PC-3 (cell line): ENCODE results near the gene COL21A1.

Experiments
- EZH2 ChIP-seq: fragments of 300-600 bp; sonication (generic); IDR thresholded peaks from one replicate; pipeline ENCODE4 v1.6.1; 2017; ENCODE audit warnings: antibody characterized with exemption, mild to moderate bottlenecking, low read length; ENCODE audit not compliant: unreplicated experiment
- TF ChIP-seq, protein P1 (sequence below): fragments of 300-600 bp; sonication (generic); conservative IDR thresholded peaks from 2 replicates; pipeline ENCODE4 v1.5.1; 2017; ENCODE audit warnings: antibody characterized with exemption, low read depth, mild to moderate bottlenecking, low read length

DNA sequence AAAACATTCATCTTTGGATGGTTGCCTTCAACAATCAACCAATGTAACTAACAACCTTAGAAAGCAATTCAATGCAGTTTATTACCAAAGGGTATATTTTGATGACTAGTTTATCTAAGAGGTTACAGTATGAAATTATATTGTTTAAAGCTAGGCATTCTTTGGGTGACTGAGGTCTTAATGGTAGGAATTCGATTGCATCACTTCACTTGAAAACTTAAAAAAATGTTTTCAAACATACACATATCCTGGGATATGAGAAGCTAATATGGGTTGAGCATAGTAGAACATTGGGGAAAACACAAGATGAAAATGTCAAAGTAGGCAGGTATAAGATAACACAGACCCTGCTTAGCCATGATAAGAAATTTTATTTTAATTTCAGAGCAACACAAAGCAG is 227.4 kb downstream of the COL21A1 start:
- TF ChIP-seq, protein P1, sequence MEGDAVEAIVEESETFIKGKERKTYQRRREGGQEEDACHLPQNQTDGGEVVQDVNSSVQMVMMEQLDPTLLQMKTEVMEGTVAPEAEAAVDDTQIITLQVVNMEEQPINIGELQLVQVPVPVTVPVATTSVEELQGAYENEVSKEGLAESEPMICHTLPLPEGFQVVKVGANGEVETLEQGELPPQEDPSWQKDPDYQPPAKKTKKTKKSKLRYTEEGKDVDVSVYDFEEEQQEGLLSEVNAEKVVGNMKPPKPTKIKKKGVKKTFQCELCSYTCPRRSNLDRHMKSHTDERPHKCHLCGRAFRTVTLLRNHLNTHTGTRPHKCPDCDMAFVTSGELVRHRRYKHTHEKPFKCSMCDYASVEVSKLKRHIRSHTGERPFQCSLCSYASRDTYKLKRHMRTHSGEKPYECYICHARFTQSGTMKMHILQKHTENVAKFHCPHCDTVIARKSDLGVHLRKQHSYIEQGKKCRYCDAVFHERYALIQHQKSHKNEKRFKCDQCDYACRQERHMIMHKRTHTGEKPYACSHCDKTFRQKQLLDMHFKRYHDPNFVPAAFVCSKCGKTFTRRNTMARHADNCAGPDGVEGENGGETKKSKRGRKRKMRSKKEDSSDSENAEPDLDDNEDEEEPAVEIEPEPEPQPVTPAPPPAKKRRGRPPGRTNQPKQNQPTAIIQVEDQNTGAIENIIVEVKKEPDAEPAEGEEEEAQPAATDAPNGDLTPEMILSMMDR = no peak
- TF ChIP-seq EZH2 = no peak
